NB4 (cell line): ENCODE data around the gene KLB.

ENCODE experiments used
- MAX ChIP-seq: IDR thresholded peaks from 2 replicates; pipeline ENCODE4 v1.6.1; 2011; ENCODE audit warnings: low read depth, low read length
- MYC ChIP-seq: IDR thresholded peaks from 2 replicates; pipeline ENCODE4 v1.6.1; 2011; ENCODE audit warnings: low read depth, low read length
- POLR2A ChIP-seq: IDR thresholded peaks from 2 replicates; pipeline ENCODE4 v1.6.1; 2011; ENCODE audit warnings: mild to moderate bottlenecking; ENCODE audit not compliant: insufficient read length; ENCODE audit errors: extremely low read depth
- TF ChIP-seq, protein P1 (sequence below): IDR thresholded peaks from one replicate; pipeline ENCODE4 v1.5.1; 2012; ENCODE audit warnings: low read depth, low read length

GRCh38 chr4:39427520-39428114 lies 20.9 kb downstream of the KLB start:
- TF ChIP-seq POLR2A: no peak
- TF ChIP-seq, protein P1, sequence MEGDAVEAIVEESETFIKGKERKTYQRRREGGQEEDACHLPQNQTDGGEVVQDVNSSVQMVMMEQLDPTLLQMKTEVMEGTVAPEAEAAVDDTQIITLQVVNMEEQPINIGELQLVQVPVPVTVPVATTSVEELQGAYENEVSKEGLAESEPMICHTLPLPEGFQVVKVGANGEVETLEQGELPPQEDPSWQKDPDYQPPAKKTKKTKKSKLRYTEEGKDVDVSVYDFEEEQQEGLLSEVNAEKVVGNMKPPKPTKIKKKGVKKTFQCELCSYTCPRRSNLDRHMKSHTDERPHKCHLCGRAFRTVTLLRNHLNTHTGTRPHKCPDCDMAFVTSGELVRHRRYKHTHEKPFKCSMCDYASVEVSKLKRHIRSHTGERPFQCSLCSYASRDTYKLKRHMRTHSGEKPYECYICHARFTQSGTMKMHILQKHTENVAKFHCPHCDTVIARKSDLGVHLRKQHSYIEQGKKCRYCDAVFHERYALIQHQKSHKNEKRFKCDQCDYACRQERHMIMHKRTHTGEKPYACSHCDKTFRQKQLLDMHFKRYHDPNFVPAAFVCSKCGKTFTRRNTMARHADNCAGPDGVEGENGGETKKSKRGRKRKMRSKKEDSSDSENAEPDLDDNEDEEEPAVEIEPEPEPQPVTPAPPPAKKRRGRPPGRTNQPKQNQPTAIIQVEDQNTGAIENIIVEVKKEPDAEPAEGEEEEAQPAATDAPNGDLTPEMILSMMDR: no peak
- no peak for TF ChIP-seq MAX
- no peak for TF ChIP-seq MYC
